DMS114 treated with DMSO at 0.1 percent for 48 hours (cell line): ENCODE results near the gene MAD1L1.

Source experiments
- DNase-seq: peaks from one replicate; lab custom pipeline; 2025; ENCODE audit not compliant: unreplicated experiment; lab: John Stamatoyannopoulos, UW

The MAD1L1 gene

GRCh38 chr7:2033586-2034135 is 199.1 kb downstream of the MAD1L1 start:
- no peak for DNase-seq

GRCh38 chr7:2032876-2033407 is 199.8 kb downstream of the MAD1L1 start:
- DNase-seq, result no peak

GRCh38 chr7:2032030-2032875 is 200.5 kb downstream of the MAD1L1 start:
- DNase-seq, result no peak

- DNase-seq, result no peak
These were observed 201.3 kb downstream of the MAD1L1 start for GRCh38 chr7:2031451-2031845.

GRCh38 chr7:2030475-2031450 is 202.0 kb downstream of the MAD1L1 start:
- DNase-seq, result no peak

- no peak for DNase-seq
These were observed 202.8 kb downstream of the MAD1L1 start for GRCh38 chr7:2029936-2030335.

GRCh38 chr7:2029211-2029905 is 203.4 kb downstream of the MAD1L1 start:
- DNase-seq, result no peak

GRCh38 chr7:2028733-2029132 is 204.0 kb downstream of the MAD1L1 start:
- DNase-seq, result no peak

GRCh38 chr7:2025188-2025587 is 207.6 kb downstream of the MAD1L1 start:
- no peak for DNase-seq

- no peak for DNase-seq
These were observed 208.2 kb downstream of the MAD1L1 start for GRCh38 chr7:2024567-2024918.

GRCh38 chr7:2023877-2024566 is 208.7 kb downstream of the MAD1L1 start:
- no peak for DNase-seq

- no peak for DNase-seq
These were observed 210.0 kb downstream of the MAD1L1 start for GRCh38 chr7:2022737-2023250.

- DNase-seq, result no peak
These were observed 210.7 kb downstream of the MAD1L1 start for GRCh38 chr7:2022021-2022409.

GRCh38 chr7:2019711-2020511 is 212.8 kb downstream of the MAD1L1 start:
- no peak for DNase-seq

- no peak for DNase-seq
These were observed 213.4 kb downstream of the MAD1L1 start for GRCh38 chr7:2019461-2019710.

- no peak for DNase-seq
These were observed 213.9 kb downstream of the MAD1L1 start for GRCh38 chr7:2018569-2019460.

GRCh38 chr7:2017914-2018568 is 214.7 kb downstream of the MAD1L1 start:
- DNase-seq, result no peak

- DNase-seq, result no peak
These were observed 215.3 kb downstream of the MAD1L1 start for GRCh38 chr7:2017481-2017891.
